Endothelial cell (in vitro differentiated cells): Measurements from ENCODE around the gene FARP2. TPM values are rescaled to one million over a fixed set of nuclear protein-coding genes. Genes with fewer than 3 reads are reported as not detected.

ENCODE experiments used
- DNase-seq: peaks from one replicate; pipeline ENCODE4 v3.0.0; 2021; ENCODE audit warnings: low spot score
- H3K27ac Mint-ChIP-seq: one replicate; pipeline ENCODE4 v1.8.0; 2021; ENCODE audit warnings: mixed read lengths, inconsistent platforms; ENCODE audit not compliant: unreplicated experiment
- H3K27me3 Mint-ChIP-seq: one replicate; pipeline ENCODE4 v1.8.0; 2021; ENCODE audit warnings: mild to moderate bottlenecking, moderate library complexity, mixed read lengths, inconsistent platforms; ENCODE audit not compliant: unreplicated experiment
- H3K36me3 Mint-ChIP-seq: one replicate; pipeline ENCODE4 v1.8.0; 2021; ENCODE audit warnings: mild to moderate bottlenecking, low read depth, mixed read lengths, inconsistent platforms; ENCODE audit not compliant: unreplicated experiment
- H3K4me1 Mint-ChIP-seq: one replicate; pipeline ENCODE4 v1.8.0; 2021; ENCODE audit warnings: mild to moderate bottlenecking, mixed read lengths, inconsistent platforms; ENCODE audit not compliant: unreplicated experiment
- H3K4me3 Mint-ChIP-seq: one replicate; pipeline ENCODE4 v1.8.0; 2021; ENCODE audit warnings: mild to moderate bottlenecking, mixed read lengths, inconsistent platforms; ENCODE audit not compliant: unreplicated experiment
- H3K9me3 Mint-ChIP-seq: one replicate; pipeline ENCODE4 v1.8.0; 2021; ENCODE audit warnings: mixed read lengths, inconsistent platforms; ENCODE audit not compliant: unreplicated experiment
- CTCF ChIP-seq: fragments of 200-600 bp; sonication (generic); IDR thresholded peaks from one replicate; pipeline ENCODE4 v1.5.0; 2021; ENCODE audit warnings: antibody characterized with exemption; ENCODE audit not compliant: unreplicated experiment
- total RNA-seq: library from RNA; stranded (reverse); fragmentation: NEBNext Ultra II Directional; extraction: Animal tissue kit (Norgen Biotek cat#: 25700); gene quantifications from one replicate; pipeline ENCODE4 v1.2.1, GENCODE V29; 2021; ENCODE audit not compliant: unreplicated experiment

The FARP2 gene
- total RNA-seq, 1 donor from 2014 or later, result 19.1 TPM

GRCh38 chr2:241538838-241539615, 182.9 kb downstream of the FARP2 start:
- no peak for DNase-seq
- Mint-ChIP-seq H3K36me3 (no peaks in the 10 kb centered on the region), H3K4me3 (peak overlapping the region; percentile 42)

GRCh38 chr2:241539616-241540374, 183.7 kb downstream of the FARP2 start:
- no peaks in the 10 kb centered on the region for H3K9me3 Mint-ChIP-seq
- H3K36me3 Mint-ChIP-seq, result no peaks in the 10 kb centered on the region
- TF ChIP-seq CTCF, result no peak
- H3K27me3 Mint-ChIP-seq, result peaks cover 7% of the 10 kb centered on the region
- H3K27ac Mint-ChIP-seq, result no peak overlapping the region
- peaks cover 3% of the 10 kb centered on the region for H3K4me1 Mint-ChIP-seq
- no peak for DNase-seq
- H3K4me3 Mint-ChIP-seq, result no peak overlapping the region

More at GRCh38 chr2:241538838-241539615, 182.9 kb downstream of the FARP2 start:
- peaks cover 7% of the 10 kb centered on the region for H3K27me3 Mint-ChIP-seq
- H3K9me3 Mint-ChIP-seq, result no peaks in the 10 kb centered on the region
- H3K4me1 Mint-ChIP-seq, result peaks cover 5% of the 10 kb centered on the region
- no peak for TF ChIP-seq CTCF
- H3K27ac Mint-ChIP-seq, result peak overlapping the region; percentile 52

- Mint-ChIP-seq H3K27ac (peak overlapping the region; percentile 57), H3K36me3 (no peaks in the 10 kb centered on the region), H3K4me3 (peak overlapping the region; percentile 82), H3K27me3 (peaks cover 7% of the 10 kb centered on the region), H3K4me1 (peaks cover 3% of the 10 kb centered on the region), H3K9me3 (no peaks in the 10 kb centered on the region)
- no peak for DNase-seq
- TF ChIP-seq CTCF, result no peak
Measured at GRCh38 chr2:241540401-241540770, 184.3 kb downstream of the FARP2 start.

- peak overlapping the region; percentile 82 for H3K4me3 Mint-ChIP-seq
- peak overlapping the region; percentile 57 for H3K27ac Mint-ChIP-seq
Measured at GRCh38 chr2:241540771-241541561, 184.9 kb downstream of the FARP2 start.

More at GRCh38 chr2:241540771-241541561, 184.9 kb downstream of the FARP2 start:
- no peaks in the 10 kb centered on the region for H3K9me3 Mint-ChIP-seq
- TF ChIP-seq CTCF, result no peak
- peak; percentile 73 for DNase-seq
- H3K4me1 Mint-ChIP-seq, result peaks cover 3% of the 10 kb centered on the region
- peaks cover 7% of the 10 kb centered on the region for H3K27me3 Mint-ChIP-seq
- no peaks in the 10 kb centered on the region for H3K36me3 Mint-ChIP-seq
